HG02571 (cell line): ENCODE data around the gene ARID1B.
A peak's percentile ranks its signal among the peaks of the same experiment; 100 is the strongest.

Experiments
- ATAC-seq: cut with Tn5 transposase; IDR thresholded peaks from one replicate; pipeline ENCODE4 v1.9.1; 2021; ENCODE audit warnings: mild to moderate bottlenecking, moderate library complexity; ENCODE audit not compliant: unreplicated experiment

The ARID1B gene

DNA sequence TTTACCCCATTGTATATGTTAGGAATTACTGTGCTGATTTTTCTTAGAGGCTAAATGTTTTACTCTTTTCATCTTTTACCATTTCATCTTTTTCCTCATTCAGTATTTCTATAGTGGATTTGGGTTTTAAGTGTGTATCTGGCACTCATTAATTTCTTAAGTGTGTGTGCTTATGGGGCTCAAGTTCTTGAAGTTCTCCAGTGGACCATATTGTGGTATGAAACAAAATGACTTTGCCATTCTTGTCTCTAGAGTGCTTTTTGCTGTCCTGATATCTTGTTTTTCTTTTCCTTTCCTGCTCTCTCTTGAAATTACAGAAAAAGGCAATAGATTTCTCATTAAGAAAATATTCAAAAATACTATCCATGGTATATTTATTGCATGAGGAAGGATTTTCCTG is 123.1 kb downstream of the ARID1B start:
- no peak for ATAC-seq

DNA sequence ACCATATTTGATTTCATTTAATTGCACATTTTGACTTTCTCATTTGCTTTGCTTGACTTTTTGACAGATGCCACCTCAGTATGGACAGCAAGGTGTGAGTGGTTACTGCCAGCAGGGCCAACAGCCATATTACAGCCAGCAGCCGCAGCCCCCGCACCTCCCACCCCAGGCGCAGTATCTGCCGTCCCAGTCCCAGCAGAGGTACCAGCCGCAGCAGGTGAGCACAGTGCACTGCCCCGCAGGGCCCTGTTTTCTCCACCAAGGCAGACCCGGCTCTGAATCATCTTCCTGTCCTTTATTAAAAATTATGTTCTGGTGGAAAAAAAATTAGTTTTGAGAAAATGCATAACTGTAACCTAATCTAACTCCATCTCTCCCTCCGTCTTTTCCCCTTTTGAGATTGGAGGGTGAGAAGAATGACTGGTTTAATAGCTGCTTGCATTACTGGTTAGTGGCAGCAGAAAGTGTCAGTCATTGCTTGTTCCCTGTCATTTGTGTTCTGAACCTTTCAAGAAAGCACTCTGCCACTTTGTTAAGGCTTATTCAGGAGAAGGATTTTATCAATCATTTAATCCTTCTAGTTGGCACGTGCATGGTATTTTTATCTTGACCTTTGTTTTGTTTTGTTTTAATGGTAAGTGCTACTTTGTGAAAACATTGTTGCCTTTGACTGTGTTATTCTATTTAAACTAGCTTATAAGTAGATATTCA is 124.3 kb downstream of the ARID1B start:
- ATAC-seq: no peak

DNA sequence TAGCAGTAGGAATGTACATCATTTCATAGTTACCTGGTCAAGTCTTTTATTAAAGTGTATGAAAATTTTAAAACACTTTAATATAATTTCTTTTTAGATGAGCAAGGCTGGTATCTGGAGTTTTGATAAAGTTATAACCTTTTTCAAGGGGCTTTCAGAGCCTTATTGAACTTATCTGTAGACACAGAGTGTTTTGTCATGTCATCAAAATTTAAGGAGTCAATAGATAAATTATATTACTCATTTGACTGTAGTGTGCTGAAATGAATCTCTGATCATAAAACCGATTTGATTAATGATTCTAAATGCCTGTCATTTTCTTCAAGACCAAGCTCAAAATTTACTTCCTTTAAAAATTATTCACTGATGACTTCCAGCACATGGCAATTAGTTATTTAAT is 125.6 kb downstream of the ARID1B start:
- no peak for ATAC-seq

DNA sequence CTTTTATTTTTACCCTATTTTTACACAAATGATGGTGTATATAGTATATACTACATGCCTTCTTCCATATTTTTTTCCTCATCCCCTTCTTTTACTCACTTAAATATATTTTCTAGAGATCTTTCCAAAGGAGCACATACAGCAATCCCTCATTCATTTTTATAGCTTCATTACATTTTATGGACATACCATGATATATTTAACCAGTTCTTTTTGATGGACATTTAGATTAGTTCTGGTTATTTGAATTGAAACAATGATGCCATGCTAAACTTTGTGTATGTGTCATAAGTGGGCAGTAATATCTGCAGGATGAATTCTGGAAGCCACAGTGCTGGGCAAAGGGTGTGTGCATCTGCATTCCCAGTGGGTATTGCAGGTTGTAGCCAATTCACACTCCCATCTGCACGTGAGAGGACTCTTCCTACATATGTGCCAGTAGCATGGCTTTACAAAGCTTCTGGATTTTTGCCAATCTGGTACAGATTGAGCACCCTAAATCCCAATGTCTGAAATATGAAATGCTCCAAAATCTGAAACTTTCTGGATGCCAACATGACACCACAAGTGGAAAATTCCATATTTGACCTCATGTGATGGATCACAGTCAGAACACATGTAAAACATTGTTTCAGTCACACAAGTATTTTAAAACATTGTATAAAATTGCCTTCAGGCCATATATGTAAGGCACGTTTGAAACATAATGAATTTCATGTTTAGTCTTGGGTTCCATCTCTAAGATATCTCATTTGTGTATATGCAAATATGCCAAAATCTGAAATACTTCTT is 127.2 kb downstream of the ARID1B start:
- ATAC-seq: no peak

DNA sequence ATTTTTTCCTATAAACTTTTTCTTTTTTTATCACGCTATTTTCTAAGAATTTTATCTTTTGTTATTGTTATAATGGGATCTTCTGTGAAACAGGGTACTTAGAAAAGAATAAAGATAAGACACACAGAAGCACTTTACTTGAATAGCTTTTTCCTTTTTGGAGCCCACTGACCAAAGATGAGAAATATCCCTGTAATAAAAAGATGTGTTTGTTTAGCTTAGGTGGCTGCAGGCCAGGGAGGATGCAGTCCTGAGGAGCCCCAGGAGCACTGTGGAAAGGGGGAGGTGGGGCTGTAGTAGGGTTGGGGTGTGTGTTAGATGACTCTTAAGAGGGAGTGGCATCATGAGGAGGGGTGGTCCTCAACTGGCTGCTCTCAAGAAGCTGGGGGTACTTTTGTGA is 128.6 kb downstream of the ARID1B start:
- no peak for ATAC-seq

DNA sequence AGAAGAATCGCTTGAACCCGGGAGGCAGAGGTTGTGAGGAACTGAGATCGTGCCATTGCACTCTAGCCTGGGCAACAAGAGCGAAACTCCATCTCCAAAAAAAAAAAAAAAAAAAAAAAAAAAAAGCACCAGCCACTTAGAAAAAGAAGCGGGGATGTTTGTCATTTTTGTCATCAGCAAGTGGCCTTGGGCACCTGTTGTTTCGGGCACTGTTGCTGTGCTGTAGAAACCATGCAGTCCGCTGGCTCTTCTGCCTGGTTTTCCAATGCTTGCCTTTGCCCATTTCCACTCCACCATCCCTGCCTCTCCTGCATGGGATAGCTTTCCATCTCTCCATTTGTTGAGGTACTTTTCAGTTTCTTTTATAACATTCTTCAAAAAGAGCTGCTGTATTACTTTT is 129.3 kb downstream of the ARID1B start:
- ATAC-seq: no peak

DNA sequence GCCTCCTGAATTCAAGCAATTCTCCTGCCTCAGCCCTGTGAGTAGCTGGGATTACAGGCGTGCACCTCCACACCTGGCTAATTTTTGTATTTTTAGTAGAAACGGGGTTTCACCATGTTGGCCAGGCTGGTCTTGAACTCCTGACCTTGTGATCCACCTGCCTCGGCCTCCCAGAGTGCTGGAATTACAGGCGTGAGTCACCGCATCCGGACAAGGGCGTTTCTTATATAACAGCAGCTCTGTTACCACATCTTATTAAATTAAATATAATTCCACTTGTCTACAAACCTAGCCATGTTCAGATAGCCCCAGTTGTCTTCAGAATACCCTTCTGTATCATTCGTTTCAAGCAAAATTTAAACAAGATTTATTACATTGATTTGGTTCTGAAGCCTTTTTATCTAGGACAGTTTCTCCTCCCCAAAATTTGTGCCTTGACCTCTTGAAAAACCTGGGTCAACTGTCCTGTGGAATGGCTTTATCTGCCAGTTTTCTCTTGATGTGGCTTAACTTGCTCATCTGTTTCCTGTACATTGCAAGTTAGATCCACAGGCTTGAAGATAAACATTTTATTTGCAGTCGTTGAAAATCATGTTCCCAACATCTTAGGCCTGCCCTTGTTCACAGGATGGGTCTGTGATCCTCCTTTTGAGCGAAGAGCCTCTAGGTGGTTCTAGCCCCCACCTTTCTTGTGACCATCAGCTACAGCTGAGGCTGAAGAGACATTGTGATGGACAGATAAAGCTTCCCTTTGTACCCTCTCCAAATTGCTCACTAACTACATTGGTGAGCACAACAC is 132.2 kb downstream of the ARID1B start:
- ATAC-seq: no peak

DNA sequence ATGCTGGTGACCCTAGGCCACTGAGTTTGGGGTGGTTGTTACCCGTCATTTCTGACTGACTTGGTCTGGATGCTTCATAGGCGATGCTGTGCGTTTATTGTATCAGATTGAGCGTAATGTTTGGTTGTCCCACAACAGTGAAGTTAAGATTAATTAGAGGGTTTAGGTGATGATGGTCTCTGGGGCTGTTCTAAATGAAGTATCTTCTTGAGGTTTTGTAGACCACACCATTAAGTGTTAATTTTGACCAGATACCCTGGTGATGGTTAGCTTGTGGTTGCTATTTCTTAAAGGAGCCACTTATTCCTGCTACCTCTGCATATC is 132.8 kb downstream of the ARID1B start:
- no peak for ATAC-seq

DNA sequence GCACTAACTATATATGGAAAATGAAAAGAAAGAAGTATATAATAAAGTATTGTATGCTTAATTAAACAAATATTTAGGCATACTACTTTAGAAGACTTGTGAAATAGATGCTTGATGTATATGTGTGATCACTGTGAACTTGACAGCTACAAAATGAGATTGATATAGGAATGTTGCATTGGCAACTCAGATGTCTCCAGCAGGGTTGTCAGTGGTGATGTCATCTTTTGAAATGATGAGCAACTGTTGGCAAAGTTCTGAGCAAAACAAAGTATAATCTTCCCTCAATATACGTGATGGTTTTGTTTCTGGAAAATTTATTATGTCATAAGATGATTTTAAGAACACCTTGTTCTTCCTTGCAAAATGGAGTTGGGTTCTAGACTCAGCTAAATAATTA is 133.8 kb downstream of the ARID1B start:
- no peak for ATAC-seq

DNA sequence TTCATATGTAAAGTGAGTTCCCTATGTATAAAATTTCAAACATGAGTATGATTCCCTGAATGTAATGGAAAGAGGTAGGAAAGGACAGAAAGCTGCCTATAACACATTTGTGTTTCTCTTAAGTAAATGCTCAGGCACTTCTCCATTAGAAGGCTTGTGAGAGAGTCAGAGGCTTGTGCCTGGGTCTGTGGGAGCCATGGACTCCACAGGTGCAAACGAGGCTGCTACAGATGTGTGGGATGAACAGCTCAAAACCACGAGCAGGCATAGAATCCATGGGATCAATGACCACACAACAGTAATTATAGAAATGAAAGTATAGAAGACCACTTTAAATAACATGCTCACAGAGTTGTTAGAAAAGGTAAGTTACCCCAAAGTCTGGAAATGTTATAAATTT is 134.4 kb downstream of the ARID1B start:
- no peak for ATAC-seq

DNA sequence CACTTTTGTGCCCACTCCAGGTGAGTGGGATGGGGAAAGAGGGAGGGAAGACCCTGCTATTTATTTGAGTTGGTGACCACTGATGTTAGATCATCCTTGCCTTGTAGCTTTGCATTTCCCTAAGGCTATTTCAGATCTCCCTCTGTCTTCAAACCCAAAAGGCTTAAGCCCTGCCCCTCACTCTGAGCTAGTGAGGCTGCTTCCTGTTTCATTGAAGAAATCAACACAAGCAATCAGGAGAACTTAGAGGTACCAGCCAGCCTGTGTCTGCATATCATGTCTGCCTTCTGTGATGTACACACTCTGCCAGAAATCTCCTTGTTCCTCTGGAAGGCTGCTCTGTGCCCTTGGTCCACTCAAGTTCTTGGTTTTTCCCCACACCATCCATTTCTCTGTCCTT is 135.3 kb downstream of the ARID1B start:
- no peak for ATAC-seq

DNA sequence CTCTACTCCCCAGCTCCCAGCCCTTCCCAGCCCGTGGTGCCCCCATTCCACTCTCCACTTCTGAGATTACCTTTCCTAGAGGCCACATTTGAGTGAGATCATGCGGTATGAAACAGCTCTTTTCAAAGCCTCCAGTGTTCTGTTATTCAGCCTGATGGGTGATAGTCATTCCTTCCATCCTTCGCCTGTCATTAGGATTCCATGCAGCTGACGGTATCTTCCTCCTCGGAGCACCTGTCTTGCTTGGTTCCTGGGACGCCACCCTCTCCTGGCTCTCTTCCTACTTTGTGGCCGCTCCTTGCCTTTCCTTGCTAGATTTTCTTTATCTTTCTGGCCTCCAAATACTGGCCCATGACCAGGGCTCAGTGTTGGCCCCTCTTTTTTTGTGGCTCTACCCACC is 137.0 kb downstream of the ARID1B start:
- ATAC-seq: no peak

DNA sequence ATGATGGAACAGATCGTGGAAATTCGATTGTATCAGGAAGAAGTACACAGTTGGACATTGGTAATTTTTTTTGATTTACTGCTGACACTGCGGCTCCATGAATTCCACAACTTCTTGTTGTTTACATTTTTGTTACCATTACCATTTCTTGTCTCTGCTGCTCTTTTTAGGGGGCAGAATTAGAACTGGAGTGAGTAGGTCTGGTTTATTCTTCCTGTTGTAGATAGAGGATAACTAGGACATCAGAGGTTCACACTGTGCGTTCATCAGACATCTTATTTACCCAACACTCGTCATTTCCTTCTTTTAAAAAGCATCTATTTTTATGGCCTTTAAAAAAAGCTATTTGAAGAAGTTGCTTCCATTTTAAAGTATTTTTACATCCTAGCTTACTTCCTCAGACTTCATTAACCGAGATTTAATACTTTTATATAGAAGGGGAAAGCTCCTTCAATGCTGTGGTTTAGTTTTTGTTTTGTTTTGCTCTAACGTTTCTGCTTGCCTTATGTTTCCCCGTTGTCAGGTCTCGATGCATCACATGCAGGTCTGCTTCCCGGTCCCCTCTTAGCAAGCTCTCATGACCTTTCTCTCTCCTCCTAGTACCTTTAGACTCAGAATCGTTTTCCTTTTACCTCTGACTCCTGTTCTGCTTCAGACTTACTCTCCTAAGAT is 139.1 kb downstream of the ARID1B start:
- ATAC-seq: no peak

DNA sequence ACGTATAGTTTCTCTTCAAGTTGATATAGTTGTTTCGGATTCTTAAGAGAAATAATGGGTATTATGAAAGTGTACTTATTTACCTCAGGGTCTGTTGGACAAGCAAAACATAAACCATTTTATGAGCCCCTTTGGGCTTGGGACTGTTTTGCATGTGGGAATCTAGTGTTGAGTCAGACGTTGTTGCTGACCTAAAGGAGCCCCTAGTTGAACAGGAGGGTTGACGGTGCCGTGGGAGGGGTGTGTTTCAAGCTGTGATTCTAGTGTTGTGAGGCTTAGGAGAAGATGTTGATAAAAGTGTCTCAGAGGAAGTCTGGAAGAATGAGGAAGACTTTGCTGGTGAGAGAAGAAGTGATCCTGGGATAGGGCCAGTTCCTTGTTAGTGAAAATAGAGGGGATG is 140.0 kb downstream of the ARID1B start:
- peak; percentile 75 for ATAC-seq

DNA sequence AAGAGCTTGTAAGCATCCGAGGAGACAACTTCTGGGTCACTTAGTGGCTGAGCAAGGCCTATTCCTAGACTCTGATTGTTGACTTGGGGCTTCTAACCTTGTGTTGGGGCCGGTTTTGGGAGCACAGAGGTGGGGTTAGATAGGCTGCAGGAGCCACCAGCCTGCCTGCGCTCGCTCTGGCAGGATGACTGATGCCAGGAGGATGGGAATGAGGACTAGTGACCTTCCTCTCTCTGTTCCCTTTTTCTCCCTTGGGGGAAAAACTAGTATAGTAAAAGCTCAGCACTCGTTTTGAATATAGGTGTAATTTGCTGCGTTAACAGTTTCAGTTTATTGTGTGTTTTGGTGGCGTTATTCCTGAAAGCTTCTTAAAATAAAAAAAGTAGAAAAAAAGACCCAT is 141.5 kb downstream of the ARID1B start:
- no peak for ATAC-seq

DNA sequence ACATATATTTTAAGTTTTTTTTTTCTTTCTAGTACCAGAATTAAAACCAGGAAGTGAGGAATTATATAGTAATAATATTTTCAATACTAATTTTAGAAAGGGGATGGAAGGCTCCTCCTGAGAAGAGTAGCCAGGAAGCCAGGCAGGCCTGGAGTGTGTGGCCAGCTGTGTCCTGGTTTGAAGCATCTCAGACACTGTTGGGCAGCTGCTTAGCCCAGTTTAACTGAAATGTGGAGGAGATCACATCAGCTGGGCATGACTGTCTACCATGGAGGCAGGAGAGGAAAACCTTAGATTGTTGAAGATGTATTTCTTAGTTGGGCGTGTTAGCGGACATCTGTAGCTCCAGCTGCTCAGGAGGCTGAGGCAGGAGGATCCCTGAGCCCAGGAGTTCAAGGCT is 142.2 kb downstream of the ARID1B start:
- ATAC-seq: no peak

DNA sequence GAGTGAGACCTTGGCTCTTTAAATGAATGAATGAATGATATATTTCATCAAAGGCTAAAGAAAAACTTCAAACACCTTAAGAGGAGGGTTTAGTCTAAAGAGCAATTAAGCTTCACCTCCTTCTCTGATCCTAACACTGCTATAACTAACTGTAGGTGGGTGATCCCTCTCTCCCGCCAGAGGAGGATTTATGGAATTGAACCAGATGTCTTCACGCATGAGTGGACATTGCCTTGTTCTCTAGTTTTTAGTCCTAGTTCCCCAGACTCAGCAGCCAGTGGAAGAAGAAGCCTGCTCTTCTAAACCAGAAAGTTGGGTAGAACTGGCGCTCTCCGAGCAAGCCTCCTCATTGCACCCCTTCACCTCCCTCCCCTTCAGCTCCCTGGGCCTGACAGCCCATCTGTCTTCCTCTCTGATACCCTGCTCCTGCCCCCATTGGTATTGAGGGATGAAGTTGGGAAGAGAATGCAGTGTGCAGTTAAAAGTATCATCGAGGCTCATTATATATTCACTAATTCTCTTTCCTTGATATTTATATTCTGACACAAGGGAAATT is 142.7 kb downstream of the ARID1B start:
- ATAC-seq: no peak

DNA sequence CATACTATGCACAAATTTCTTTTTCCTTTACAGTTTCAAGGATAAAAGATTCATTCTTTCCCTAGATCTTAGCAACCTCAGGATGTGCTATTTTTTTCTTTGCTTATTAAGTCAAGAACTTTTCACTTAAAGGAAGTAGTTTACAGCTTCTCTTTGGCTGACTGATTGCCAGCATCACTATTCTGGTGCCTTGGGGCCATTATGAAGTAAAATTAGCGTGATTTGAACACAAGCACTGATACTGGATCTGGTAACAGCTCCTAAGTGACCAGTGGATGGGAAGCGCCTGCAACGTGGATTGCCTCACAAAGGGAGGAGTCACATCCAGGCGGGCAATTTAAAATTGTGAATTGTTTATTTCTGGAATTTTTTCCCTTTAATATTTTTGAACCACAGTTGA is 147.1 kb downstream of the ARID1B start:
- no peak for ATAC-seq

DNA sequence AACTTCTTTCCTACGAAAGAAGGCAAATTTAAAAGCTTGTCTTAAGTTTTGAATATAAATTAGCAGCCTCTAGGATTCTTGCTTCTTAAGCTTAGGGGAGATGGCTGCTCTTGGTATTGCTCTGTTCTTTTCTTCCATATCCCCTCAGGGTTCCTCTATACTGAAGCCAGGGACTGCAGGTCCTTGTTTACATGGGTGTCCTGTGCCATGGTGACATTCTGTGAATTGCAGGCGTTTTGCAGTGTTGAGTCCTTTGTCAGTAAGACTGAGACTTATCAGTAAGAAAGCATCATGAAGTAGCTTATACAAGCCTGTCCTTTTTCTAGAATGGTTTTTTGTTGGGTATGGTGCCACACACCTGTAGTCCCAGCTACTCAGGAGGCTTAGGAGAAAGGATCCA is 147.8 kb downstream of the ARID1B start:
- ATAC-seq: no peak

DNA sequence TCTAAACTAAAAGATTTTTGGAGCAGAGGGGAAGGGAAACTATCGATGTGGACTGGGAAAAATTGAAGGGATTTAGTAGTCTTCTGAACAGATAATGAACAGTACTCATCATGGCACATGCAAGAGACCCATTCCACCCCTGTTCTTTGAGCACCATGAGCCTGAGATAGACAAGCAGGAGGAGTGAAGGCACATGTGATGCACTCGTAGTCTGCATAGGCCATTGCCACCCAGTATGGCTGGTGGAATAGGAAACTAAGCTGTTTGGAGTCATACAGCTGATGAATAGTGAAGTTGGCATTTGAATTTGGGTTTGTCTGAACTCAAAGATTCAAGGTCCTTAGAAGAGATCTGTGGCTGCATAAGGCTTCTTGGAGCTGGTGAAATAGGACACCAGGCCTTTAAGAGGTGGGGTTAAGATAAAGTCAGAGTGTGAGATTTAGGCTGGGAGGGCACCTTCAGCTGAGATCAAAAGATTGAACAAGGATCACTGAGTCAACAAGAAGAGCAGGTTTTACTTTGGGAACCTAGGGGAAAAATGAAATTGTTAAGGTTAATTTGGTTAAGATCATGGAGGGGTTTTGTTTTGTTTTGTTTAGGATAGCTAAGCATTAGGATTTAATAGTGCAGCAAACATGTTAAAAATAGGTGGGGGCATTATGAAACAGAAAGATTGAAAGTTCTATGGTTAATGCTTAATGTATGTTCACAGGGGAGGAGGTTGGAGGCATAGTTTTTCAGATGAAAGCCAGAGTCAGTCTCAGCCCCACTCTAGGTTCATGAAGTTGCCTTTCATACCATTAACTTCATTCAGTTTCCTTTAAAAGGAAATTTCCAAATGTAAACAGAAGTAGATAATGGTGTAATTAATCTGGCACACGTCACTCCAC is 148.8 kb downstream of the ARID1B start:
- peak; percentile 69 for ATAC-seq
